Body of pancreas (tissue), 4 donors: Measurements from ENCODE around the gene DDAH2. TPM values are rescaled to one million over a fixed set of nuclear protein-coding genes. Genes with fewer than 3 reads are reported as not detected.

Experiments
- ATAC-seq: fragments of 150-250 bp; one replicate; pipeline ENCODE4 v1.9.1; 2016
- DNase-seq, 4 donors: peaks; one replicate each; pipeline ENCODE4 v3.0.0-alpha.2; 2019
- H3K27ac ChIP-seq, 4 donors: fragments of 200-600 bp; sonication (generic); 1 replicate in 3 of 4; 2 replicates in 1 of 4; pipeline versions ENCODE4 v1.5.1 to v1.6.1; 2016 to 2019; ENCODE audit warnings: mild to moderate bottlenecking in 1 of 4, mixed read lengths in 1 of 4, moderate library complexity in 1 of 4
- H3K27me3 ChIP-seq, 2 donors: fragments of 200-600 bp; sonication (generic); one replicate each; pipeline ENCODE4 v1.6.0; 2016; ENCODE audit warnings: mild to moderate bottlenecking in 1 of 2
- H3K36me3 ChIP-seq, 2 donors: fragments of 200-600 bp; sonication (generic); replicated peaks in 1 of 2; 2 replicates each; pipeline ENCODE4 v1.5.1; 2016; ENCODE audit warnings: low read depth in 2 of 2; ENCODE audit not compliant: insufficient read depth in 1 of 2
- H3K4me1 ChIP-seq: fragments of 200-600 bp; sonication (generic); one replicate; pipeline ENCODE4 v1.6.0; 2016
- H3K4me3 ChIP-seq, 2 donors: fragments of 200-600 bp; sonication (generic); 1 replicate in 1 of 2; 2 replicates in 1 of 2; pipeline ENCODE4 v1.5.1; 2016 to 2019
- H3K9me3 ChIP-seq, 3 donors: fragments of 200-600 bp; sonication (generic); 1 replicate in 2 of 3; 2 replicates in 1 of 3; pipeline ENCODE4 v1.5.1; 2016
- CTCF ChIP-seq, 7 experiments: fragments of 450-650 bp in 4 of 7; fragments of 200-600 bp in 3 of 7; sonication (generic) in 3 of 7; IDR thresholded peaks; one replicate each; pipeline ENCODE4 v1.5.1; 2016 to 2019; ENCODE audit warnings: antibody characterized with exemption in 7 of 7
- POLR2A ChIP-seq, 3 donors: fragments of 450-650 bp; IDR thresholded peaks; one replicate each; pipeline ENCODE4 v1.6.1; 2016; ENCODE audit warnings: antibody characterized with exemption in 3 of 3, mild to moderate bottlenecking in 2 of 3
- WGBS, 2 donors: methylation state at CpG; one replicate each; pipeline ENCODE4 v1.1.5; 2017; 5-methylcytosine and 5-hydroxymethylcytosine counted together
- intact Hi-C: fragments of 100-400 bp; cut with DNase I; formaldehyde crosslinking; loops from one replicate; pipeline ENCODE4 v1.15.1; 2023
- total RNA-seq, 2 donors: library from RNA; depleted of rRNA; stranded (reverse); fragments of >200 nt; gene quantifications; one replicate each; pipeline ENCODE4 v1.1.0, GENCODE V29; 2016

DDAH2 gene
- total RNA-seq = 10 to 100 TPM; 23.6 to 40.5 TPM

- Histone ChIP-seq H3K4me3 (peak within 1 kb of the TSS; percentile 62 to 75), H3K4me1 (peaks cover 30% of the 10 kb centered on the region), H3K27me3 (no peaks in the 10 kb centered on the region), H3K36me3 (peaks cover 9 to 14% of the 10 kb centered on the region in 2 donors), H3K9me3 (no peaks in the 10 kb centered on the region), H3K27ac (peak within 1 kb of the TSS; percentile 71 to 93 (median 83))
- ATAC-seq = peak; percentile 43
- no peak for DNase-seq
- whole genome bisulfite sequencing, 2 donors = 15 to 20% methylated on average over 36 of the region's 36 CpGs
- intact Hi-C loops = no loop called here
- no peak for TF ChIP-seq POLR2A (IDR thresholded peaks at IDR 0.05)
- peak in 3 of 7 experiments; percentile 40 to 78 (median 48) for TF ChIP-seq CTCF (IDR thresholded peaks at IDR 0.05)
These were observed at the start of gene DDAH2 for GRCh38 chr6:31728767-31729514. DDAH2 (minus strand) TSS chr6:31729299; CDS start chr6:31729161, 138 bp downstream.

GRCh38 chr6:31778193-31778592 is 49.1 kb upstream of the DDAH2 start:
- WGBS, 2 donors = 88 to 90% methylated on average over 4 to 5 of the region's 5 CpGs
- Histone ChIP-seq H3K36me3 (peaks cover 4 to 33% of the 10 kb centered on the region in 2 donors), H3K27ac (peak overlapping the region in 3 of 4 donors; percentile 58 to 83 (median 74)), H3K4me3 (no peak overlapping the region), H3K9me3 (no peaks in the 10 kb centered on the region), H3K4me1 (peaks cover 23% of the 10 kb centered on the region), H3K27me3 (no peaks in the 10 kb centered on the region)
- no peak for TF ChIP-seq CTCF (IDR thresholded peaks at IDR 0.05)
- no peak for TF ChIP-seq POLR2A (IDR thresholded peaks at IDR 0.05)
- no peak for ATAC-seq
- intact Hi-C loops = no loop called here
- DNase-seq = no peak

- Histone ChIP-seq H3K27ac (peak overlapping the region; percentile 58 to 83 (median 76)), H3K4me3 (no peak overlapping the region), H3K4me1 (peaks cover 23% of the 10 kb centered on the region), H3K9me3 (no peaks in the 10 kb centered on the region), H3K36me3 (peaks cover 4 to 30% of the 10 kb centered on the region in 2 donors), H3K27me3 (no peaks in the 10 kb centered on the region)
- intact Hi-C loops = no loop called here
- 87 to 92% methylated on average over 5 of the region's 5 CpGs for WGBS, 2 donors
- TF ChIP-seq CTCF (IDR thresholded peaks at IDR 0.05) (no peak), POLR2A (IDR thresholded peaks at IDR 0.05) (no peak)
- ATAC-seq (no peak), DNase-seq (no peak)
These were observed 48.6 kb upstream of the DDAH2 start for GRCh38 chr6:31777667-31778050.

- Histone ChIP-seq H3K9me3 (no peaks in the 10 kb centered on the region), H3K27ac (peak within 1 kb of the TSS; percentile 58 to 83 (median 76)), H3K27me3 (no peaks in the 10 kb centered on the region), H3K4me3 (no peak within 1 kb of the TSS), H3K4me1 (peaks cover 23% of the 10 kb centered on the region), H3K36me3 (peaks cover 4 to 25% of the 10 kb centered on the region in 2 donors)
- 11 to 53% methylated on average over 3 to 14 of the region's 15 CpGs for WGBS, 2 donors
- TF ChIP-seq CTCF (IDR thresholded peaks at IDR 0.05) = peak in 1 of 7 experiments; percentile 6
- TF ChIP-seq POLR2A (IDR thresholded peaks at IDR 0.05) = peak; percentile 35 to 62 (median 56)
- intact Hi-C loops = no loop called here
- peak; percentile 83 for ATAC-seq
- peak; percentile 75 to 89 (median 82) for DNase-seq
These were observed 48.0 kb upstream of the DDAH2 start, which contains the start of gene VWA7 for GRCh38 chr6:31776989-31777666. VWA7 (minus strand) TSS chr6:31777328; CDS start chr6:31776779, 549 bp downstream.
